DMS79 treated with DMSO at 0.1 percent for 48 hours (cell line): ENCODE measurements around the gene PLEKHA7.
"Not testable (repeated sequence)": the region's sequence is repeated elsewhere in the genome, so short reads cannot be mapped to it uniquely, and the experiment has no call there.

Experiments used
- DNase-seq: peaks from one replicate; lab custom pipeline; 2025; lab: John Stamatoyannopoulos, UW

PLEKHA7 gene

DNA sequence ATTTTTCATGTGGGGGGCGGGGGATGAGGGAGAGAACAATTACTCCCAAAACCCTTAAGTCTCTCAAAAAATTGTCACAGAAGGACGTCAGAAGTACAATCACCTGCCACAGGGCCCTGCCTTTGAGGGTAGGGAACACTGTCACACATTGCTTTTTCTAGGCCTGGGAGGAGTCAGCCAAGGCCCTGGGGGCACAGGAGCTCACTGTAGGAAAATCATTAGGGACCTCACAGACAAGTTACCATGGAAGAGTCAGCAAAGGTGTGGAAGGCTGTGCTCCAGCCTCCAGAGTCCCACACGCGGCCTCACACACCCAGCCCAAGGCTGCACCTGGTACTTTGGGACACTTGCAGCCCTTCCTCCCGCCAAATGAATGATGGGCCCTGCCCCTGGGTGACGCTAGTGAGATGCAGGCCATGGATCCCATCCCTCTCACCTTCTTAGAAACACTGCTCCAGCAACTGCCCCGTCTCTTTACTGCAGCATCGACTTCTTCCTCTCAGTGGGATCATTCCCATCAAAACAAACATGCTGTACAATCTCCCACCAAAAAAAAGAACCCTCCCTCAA, 3.3 kb downstream of the PLEKHA7 start:
- no peak for DNase-seq

DNA sequence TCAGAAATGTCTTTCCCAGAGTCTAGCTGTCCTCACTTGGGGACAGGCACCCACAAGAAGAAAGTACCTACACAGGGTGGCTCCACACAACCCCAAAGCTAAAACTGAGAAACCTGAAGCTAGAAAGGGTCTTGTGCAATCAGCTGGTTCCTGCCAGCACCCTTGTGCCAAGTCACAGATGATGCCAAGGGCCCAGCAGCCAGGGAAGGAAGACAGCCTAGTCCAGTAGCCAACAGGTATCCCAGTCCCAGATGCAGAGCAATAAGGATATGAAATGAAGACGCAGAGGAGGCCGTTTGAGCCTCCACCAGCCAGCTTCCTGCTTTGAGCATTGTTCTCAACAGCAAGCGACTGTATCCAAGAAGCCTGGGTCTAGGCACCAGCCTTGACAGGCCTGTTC, 6.1 kb downstream of the PLEKHA7 start:
- no peak for DNase-seq

DNA sequence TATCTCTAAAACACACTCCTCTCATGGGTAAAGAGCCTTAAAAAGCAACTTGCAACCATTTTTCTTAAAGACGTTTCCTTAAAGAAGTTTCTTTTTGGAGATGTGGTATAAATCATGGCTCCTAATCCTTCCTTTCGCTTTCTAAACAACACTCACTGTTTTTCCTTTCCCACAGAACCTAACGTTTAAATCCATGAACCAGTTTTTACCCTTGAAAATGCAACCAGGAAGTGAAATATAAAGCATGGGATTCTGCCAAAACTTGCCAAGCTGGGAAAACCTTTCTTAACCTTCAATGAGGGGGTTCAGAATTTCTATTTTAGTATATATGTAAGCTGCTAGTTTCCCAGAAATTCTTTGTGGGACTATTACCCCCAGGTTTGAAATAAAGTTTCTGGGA, 8.6 kb downstream of the PLEKHA7 start:
- DNase-seq, result no peak

DNA sequence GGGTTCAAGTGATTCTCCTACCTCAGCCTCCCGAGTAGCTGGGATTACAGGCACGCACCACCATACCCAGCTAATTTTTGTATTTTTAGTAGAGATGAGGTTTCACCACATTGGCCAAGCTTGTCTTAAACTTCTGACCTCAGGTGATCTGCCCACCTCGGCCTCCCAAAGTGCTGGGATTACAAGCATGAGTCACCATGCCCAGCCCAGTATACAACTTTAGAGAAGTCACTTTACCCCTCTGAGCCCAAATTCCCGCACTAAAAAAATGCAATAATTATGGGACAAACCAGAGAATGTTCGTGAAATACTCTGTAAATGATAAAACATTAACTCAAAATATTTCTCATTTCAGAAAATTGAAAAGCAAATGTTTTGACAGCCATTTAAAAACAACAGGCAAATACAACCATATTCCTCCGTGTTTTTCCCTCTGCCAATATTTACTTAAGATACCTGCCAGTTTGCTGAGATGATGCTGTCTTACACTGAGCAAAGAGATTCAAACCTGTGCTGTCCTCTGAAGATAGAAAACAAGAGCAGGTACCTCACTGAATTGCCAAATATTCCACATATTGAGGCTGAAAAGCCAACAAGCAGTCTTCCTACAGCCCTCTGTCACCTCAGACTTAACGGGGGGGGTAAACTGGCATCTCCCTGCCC, 9.6 kb downstream of the PLEKHA7 start:
- no peak for DNase-seq

DNA sequence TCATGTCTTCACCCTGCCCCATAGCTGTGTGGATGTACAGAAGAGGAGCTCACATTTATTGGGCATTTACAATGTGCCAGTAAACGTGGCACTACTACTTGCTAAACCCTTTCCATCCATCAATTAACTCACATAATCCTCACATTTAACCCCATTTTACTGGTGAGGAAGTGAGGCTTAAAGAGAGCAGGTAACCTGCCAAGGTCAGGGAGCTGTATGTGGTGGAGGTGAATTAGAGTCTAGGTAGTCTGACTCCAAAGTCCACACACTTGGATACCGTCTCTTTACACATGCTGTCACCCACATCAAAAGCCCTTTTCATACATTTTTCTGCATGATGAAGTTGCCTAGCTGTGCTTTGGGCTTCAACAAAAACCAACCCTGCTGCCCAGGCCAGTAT, 10.8 kb downstream of the PLEKHA7 start:
- DNase-seq, result no peak

DNA sequence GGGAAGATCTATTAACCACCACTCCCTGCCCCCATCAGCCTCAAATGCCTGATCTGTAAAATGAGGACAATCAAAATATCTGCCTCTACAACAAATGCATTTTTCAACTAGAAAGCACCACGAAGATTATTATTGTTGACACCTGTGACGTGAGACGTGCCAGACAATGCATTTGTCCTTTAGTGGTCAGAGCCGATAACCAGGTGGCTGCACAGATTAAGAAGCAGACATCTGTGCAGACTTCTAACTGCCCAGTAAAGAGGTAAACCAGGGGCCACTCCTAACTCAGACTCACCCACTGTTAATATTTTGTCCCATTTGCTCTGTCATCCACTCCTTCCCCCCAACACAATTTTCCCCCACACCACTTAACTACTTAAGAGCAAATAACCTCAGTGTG, 11.7 kb downstream of the PLEKHA7 start:
- DNase-seq, result no peak

DNA sequence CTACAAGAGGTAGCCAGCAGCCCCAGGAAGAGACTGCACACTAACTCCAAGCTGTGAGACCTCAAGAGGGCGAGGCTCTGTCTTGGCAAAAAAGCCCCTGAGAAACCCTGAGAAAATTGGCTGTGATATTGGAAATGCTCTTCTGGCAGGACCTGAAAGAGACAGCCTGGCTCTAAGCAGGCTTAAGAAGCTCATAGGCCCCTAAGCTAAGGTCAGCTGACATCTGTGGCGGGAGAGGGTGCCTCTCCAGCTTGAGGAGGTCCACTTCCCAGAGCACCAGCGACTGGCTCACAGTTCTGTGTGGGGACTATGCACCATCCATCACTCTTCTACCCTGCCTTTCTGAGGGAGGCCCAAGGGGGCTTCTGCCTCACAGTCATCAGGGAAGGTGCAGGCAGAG, 12.4 kb downstream of the PLEKHA7 start:
- DNase-seq, result no peak

DNA sequence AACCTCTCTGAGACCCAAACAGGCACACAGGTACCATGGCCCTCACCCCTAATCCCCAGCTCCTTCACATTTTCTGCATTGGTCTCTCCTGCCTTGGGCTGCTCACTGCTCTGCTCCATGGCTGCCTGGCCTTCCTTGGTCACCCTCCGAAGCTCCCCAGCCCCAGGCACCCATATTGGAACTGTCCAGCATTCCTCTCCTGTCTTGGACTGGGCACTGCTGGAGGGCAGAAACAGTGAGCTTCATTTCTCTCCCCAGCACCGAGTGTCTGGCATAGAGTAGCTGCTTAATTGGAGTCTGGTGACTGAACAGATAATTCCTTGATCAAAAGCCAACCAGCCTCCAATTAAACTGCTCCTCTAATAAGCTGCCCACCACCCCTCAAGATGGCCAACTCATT, 13.2 kb downstream of the PLEKHA7 start:
- no peak for DNase-seq

DNA sequence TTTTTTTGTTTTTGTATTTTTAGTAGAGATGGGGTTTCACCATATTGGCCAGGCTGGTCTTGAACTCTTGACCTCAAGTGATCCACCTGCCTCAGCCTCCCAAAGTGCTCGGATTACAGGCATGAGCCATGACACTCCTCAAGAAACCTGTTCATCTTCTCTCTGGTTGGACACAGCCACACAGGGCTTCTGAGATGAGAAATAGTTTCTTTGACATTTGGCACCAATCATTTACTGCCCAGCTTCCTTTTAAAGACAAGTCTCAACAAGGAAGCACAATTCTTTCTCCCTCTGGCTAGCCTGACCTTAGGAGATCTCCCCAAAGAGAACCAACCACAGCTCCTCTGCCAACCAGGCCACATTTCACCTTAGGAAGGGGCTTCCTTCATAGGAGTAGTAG, 14.0 kb downstream of the PLEKHA7 start:
- DNase-seq, result not testable (repeated sequence)

DNA sequence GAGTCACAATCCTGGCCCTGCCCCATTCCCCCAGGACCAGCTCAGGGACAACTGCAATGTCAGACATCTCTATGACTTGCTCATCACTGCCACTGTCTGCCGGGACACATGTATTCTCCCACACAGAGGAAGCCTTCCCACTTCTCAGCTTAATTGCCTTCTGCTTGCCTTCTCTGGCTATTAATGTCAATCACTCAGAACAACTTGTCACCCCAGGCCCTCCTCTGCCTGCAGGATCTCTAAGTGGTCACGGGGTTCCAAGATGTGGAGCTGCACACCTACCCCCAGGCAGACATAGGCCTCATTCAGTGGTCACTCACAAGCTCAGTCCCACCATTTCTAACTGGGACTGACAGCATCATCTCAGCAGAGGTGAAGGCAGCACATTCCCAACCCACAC, 15.1 kb downstream of the PLEKHA7 start:
- no peak for DNase-seq

DNA sequence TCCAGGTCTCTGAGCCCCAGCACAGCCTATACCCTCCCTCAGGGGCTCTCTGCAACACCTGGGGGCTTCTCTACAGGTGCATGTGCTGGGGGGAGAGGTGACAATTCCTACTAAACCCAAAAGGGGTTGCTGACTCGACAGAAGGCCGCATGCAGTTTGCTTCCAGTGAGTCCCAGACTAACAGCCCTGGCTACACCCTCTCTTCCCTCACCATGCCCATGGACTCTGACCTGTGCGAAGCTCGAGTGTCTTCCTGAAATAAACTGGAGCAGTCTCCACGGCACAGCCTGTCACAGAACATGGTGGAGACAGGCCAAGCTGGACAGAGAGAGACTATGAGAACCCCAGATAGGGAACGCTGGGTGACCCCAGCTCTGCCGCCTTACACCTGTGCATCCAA, 16.6 kb downstream of the PLEKHA7 start:
- DNase-seq, result no peak

DNA sequence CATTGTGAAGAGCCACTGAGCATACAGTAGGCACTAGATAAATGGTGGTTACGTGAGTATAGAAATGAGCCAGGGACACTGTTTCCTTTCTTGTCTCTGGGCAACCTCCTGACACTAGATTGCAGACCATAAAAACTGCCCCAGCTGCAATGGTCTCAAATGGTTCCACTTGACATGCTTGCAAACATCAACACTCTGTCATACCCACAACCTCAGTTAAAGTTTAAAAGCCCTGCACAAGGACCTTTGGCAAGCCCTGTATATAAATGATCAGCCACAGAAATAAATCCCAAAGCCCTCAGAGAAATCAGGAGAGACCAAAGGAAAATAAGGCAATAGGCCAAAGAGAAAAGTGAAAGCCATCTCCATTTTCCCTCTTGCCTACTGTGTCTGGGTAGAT, 20.7 kb downstream of the PLEKHA7 start:
- peak; percentile 60 for DNase-seq

DNA sequence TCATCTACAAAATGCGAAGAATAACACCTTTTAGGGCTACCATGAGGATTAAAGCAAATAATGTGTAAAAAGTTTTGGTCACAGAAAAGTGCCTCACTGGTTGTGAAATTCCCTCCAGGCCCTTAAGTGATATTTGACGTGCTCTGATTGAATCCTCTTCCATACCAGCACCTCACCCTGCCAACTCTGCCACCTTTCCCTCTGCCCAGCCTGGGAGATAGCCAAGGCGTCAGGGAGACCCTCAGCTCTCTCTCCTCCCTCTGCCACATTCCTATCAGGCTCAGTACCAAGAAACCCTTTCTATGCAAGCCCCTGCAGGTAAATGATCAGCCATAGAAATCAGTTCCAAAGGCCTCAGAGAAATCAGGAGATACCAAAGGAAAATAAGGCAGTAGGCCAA, 21.4 kb downstream of the PLEKHA7 start:
- no peak for DNase-seq

DNA sequence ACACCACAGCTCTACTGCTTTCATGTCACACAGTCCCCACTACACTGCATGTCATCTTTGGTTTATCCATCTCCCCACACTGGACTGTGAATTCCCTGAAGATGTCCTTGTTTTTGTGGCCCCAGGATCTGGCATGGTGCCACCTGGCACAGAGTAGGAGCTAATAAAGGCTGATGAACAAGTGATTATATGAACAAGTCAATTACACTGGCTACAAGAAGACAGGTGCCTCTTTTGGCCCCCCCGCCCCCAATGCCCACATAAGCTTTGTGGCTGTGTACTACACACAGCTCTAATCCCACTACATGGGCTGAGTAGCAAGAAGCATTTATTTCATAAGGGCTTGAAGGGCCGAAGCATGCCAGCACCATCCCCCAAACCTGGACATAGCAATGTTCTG, 24.7 kb downstream of the PLEKHA7 start:
- DNase-seq, result peak; percentile 26

DNA sequence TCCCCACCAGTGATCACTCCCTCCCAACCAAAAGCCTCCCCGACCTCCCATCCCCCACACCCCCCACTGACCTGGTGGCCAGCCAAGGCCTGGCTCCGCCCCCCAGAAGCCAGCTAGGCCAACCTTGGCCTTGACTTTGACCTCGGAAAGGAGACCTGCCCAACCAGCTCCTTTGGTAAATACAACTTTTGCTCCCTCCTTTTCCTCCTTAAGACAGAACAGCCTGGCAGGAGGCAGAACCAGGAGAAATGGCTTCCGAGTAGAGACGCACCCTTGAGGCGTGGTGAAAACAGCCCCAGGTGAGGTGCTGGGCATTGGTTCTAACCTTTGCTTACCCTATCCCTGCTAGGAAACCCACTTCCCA, 27.0 kb downstream of the PLEKHA7 start:
- DNase-seq, result no peak

DNA sequence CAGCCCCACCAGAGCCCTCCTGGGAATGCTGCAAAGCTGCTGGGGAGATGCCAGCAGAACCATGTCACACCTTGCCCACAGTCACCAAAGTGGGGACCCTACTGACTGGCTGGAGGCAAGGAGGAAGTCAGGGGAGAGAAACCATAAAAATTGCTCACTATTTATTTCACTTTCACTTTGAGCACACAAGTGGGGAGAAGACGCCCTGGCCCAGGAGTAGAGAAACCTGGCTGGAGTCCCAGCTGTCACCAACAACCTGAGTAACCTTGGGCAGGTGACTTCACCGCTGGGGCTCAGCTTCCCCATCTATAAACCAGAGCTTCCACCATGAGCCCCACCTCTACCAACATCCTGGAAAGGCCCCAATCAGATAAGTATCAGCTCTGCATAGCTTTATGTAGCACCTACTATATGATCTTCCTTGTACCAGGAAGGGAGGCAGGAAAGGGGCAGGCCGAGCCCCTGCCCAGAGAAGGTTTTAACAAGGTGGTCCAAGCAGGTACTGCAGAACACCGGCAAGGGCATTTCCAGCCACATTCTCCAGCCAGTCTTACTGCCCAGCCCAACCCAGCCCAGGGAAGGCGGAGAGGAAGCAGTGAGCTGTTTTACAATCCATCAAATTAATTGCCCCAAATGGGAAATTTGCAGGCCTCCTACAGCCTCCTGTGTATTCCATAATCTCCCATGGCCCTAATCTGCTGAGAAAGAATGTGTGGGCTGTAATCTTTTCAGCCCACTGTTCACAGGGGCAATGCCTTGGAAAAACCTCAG, 27.6 kb downstream of the PLEKHA7 start:
- peak; percentile 90 for DNase-seq

DNA sequence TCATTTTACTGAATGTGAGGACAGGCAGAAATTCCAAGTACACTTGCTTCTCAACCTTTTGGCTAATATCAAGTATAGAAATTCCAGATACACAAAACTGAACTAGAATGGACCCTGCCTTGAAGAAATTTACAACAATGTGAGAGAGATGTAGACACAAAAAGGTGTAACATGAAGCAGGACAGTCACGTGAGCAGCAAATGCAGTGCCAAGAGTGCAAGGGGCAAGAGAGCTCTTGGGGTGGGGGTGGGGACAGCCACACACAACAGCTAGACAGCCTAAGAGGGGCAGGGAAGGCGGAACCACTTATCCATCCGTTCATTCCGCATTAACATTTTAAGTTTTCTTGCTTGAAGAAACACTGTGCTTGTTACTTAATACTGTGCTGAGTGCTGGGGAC, 28.9 kb downstream of the PLEKHA7 start:
- DNase-seq, result peak; percentile 73

DNA sequence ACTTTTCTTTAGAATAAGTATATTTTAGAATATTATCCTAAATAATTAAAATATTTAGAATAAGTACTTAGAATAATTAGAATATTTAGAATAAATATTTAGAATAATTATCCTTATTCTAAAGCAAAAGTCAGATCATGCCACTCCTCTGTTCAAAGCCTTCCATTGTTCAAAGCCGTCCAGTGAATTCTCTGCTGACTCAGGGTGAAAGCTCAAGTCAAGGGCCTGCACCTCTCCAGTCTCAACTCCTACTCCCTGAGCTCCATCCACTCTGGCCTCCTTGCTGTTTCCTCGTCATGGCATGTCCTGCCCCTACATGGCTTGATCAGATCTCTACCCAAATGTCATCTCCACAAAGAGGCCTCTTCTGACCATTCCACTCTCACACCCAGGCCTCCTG, 30.0 kb downstream of the PLEKHA7 start:
- peak; percentile 15 for DNase-seq

DNA sequence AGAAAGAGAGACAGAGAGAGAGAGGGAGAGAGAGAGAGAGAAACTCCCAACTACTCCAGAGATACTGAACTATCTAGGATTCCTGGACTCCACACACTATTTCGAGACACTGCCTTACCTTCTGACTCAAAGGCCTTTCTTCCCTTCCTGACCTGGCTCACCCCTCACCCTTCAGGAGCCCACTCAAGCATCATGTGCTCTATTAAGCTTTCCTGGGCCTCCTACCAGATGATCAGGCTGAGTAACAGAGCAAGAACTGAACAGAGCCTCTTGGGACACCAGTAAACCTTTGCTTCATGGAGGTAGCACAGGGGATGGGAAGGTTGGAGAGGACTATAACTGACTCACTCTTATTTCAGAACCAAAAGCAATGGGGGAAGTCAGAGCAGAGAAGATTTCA, 31.4 kb downstream of the PLEKHA7 start:
- DNase-seq, result no peak

DNA sequence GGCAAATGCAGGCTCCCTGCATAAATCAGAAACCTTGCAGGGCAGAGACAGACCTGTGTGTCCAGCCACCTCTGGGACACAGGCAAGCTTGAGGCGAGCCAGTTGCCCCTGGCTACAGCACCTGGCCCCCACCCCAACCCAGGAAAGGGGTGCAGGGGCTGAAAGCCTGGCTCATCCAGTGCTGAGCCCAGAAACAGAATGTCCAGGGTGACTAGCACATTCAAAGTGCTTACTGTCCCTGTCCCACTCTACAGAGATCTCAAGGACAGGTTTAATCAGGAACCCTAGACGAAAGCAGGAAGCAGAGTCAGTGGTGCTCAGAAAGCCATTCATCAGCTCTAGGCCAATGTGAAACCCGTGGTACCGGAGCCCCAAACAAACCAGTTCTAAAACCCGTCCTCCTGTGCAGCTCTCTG, 31.9 kb downstream of the PLEKHA7 start:
- no peak for DNase-seq

DNA sequence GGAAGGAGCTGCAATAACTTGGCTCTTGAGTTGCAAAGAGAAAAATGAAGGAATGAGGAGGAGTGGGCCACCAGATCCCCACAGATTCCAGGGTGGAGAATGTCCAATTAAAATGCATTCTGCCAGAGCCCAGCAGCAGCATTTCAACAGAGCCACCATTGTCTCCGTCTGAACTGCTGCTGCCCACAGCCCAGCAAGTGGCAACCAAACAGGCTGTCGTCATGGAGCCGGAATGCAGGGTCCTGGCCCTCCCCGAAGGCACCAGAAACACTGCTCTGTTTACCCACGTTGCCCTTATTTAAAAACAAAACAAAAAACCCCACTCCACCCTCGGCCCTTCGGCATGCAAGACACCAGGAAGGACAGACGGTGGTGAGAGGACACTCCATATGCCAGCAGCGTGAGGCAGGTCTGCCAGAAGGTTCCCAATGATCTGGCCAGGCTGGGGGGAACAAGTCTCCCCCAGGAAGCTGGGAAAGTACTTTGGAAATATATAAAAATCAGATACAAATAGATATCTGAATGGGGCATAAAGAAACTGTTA, 32.5 kb downstream of the PLEKHA7 start:
- DNase-seq, result no peak

DNA sequence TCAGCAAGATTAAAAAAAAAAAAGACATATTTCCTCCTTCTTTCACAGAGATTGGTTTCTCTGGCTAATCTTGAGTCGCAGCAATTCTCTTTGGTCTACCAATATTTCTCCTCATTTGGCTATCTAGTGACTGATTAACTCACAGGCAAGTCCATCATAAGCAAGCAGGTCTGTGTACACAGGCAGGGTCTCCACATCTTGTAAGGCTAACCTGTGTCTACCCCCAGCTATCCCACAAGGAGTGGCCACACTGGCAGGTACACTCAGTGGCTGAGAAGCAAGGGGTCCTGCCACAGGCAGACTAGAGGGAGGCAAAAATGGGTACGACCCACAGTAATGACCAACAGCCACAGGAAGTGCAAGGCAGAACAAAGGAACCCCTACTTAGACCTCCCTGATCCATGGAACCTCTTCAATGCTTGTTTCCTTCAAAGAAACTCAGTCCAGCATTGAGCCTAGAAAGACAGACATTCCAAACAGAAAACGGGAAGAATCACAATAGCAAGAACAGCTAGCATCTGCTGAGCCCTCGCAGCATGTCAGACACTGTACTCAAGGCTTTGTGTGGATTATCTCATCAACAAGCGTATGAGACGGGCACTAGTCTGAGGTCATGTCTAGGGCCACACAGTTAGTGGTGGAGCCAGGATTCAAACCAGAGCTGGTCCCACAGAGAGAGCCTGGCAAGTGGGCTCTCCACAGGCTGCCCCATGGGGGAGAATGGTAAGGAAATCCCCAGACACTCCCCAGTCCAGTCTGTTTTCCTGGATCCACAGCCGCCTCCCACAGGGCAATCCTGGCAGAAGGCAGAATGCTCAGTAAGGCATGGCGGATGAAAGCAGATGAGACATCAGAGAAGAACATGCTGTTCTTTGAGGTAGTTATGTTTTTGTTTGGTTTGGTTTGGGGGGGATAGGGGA, 34.3 kb downstream of the PLEKHA7 start:
- DNase-seq, result no peak
